Adrenal gland (tissue), 12 donors: Measurements from ENCODE around the gene DBNL. TPM values are rescaled to one million over a fixed set of nuclear protein-coding genes. Genes with fewer than 3 reads are reported as not detected.

ENCODE experiments used
- DNase-seq, 7 donors: peaks; one replicate each; pipeline ENCODE4 v3.0.0-alpha.2; 2019 to 2020
- H3K27ac ChIP-seq, 5 donors: fragments of 200-600 bp; sonication (generic) in 4 of 5; 1 replicate in 3 of 5; 2 replicates in 2 of 5; pipeline versions ENCODE4 v1.5.1 to v1.8.0; 2016 to 2020; ENCODE audit warnings: mild to moderate bottlenecking in 1 of 5
- H3K27me3 ChIP-seq: fragments of 200-600 bp; 2 replicates; pipeline ENCODE4 v1.8.0; 2021
- H3K36me3 ChIP-seq, 2 donors: fragments of 200-600 bp; replicated peaks in 1 of 2; 1 replicate in 1 of 2; 2 replicates in 1 of 2; pipeline versions ENCODE4 v1.5.1 to v1.8.0; 2018 to 2022
- H3K4me1 ChIP-seq, 2 donors: fragments of 200-600 bp; replicated peaks in 1 of 2; 1 replicate in 1 of 2; 2 replicates in 1 of 2; pipeline versions ENCODE4 v1.5.1 to v1.8.0; 2018 to 2021
- H3K4me3 ChIP-seq, 4 donors: fragments of 200-600 bp; sonication (generic) in 3 of 4; one replicate each; pipeline ENCODE4 v1.5.1; 2016 to 2018
- H3K9me3 ChIP-seq, 3 donors: fragments of 200-600 bp; sonication (generic) in 1 of 3; replicated peaks in 1 of 3; 1 replicate in 2 of 3; 2 replicates in 1 of 3; pipeline versions ENCODE4 v1.5.1 to v1.8.0; 2016 to 2021
- CTCF ChIP-seq, 6 experiments: fragments of 450-650 bp in 4 of 6; fragments of 200-600 bp in 2 of 6; sonication (generic) in 1 of 6; IDR thresholded peaks; 1 replicate in 5 of 6; 2 replicates in 1 of 6; pipeline versions ENCODE4 v1.5.1 to v1.8.0; 2016 to 2021; ENCODE audit warnings: antibody characterized with exemption in 6 of 6, mild to moderate bottlenecking in 2 of 6, moderate library complexity in 1 of 6
- POLR2A ChIP-seq, 2 donors: fragments of 450-650 bp; IDR thresholded peaks; one replicate each; pipeline ENCODE4 v1.6.1; 2017; ENCODE audit warnings: antibody characterized with exemption in 2 of 2, mild to moderate bottlenecking in 2 of 2, moderate library complexity in 1 of 2
- WGBS, 4 donors: extraction: QIAGEN DNeasy Blood & Tissue Kit in 2 of 4; methylation state at CpG; one replicate each; pipeline versions ENCODE4 v1.1.5 to v1.1.7; 2013 to 2017; 5-methylcytosine and 5-hydroxymethylcytosine counted together
- intact Hi-C, 2 donors: fragments of 100-400 bp; cut with DNase I; formaldehyde crosslinking; loops; one replicate each; pipeline versions ENCODE4 v1.14.1 to v1.15.0; 2022 to 2023
- polyA plus RNA-seq, 3 donors: library from polyadenylated mRNA; stranded (reverse); fragments of 200-250 nt in 2 of 3; fragments of 350-450 nt in 1 of 3; fragmentation: Illumina TruSeq in 1 of 3; extraction: RNeasy Lipid Tissue Mini Kit (QIAGEN cat#74804) in 1 of 3; gene quantifications; one replicate each; pipeline ENCODE4 v1.2.3, GENCODE V29; 2013 to 2014
- total RNA-seq, 9 donors: library from RNA; depleted of rRNA in 4 of 9; stranded (reverse); fragments of >200 nt in 4 of 9; fragments of 120-200 nt in 1 of 9; fragmentation: NEBNext Ultra II Directional in 1 of 9; extraction: Animal tissue kit (Norgen Biotek cat#: 25700) in 1 of 9; gene quantifications; one replicate each; pipeline versions ENCODE4 v1.1.0 to v1.2.4, GENCODE V29; 2013 to 2023
- donor health status: healthy with polysubstance abuse.
- donor health status: Bipolar disorder and iron deficiency.
- donor health status: DM: yes; HTN: yes; CAD: no.
- donor health status: DM: no; HTN: no; CAD: no.
- donor health status: DM: no; HTN: no; CAD: no.
- donor health status: DM: yes; HTN: yes; CAD: no.

Gene DBNL
- total and polyA plus RNA-seq, 12 donors: 46.2 to 145 (median 77.7) TPM

- DNase-seq: peak in 3 of 7 donors; percentile 11 to 49 (median 16)
- Histone ChIP-seq H3K27ac (no peak overlapping the region), H3K9me3 (no peaks in the 10 kb centered on the region), H3K4me1 (peaks cover 20 to 28% of the 10 kb centered on the region in 2 donors), H3K36me3 (peaks cover 0 to 67% of the 10 kb centered on the region in 2 donors), H3K4me3 (no peak overlapping the region), H3K27me3 (no peaks in the 10 kb centered on the region)
- intact Hi-C loops: loop anchor here in 1 of 2 donors (10.0 kb wide), 1 partner anchor 504 kb away; no protein-coding TSS in a partner anchor
- TF ChIP-seq POLR2A (IDR thresholded peaks at IDR 0.05) (no peak), CTCF (IDR thresholded peaks at IDR 0.05) (no peak)
- WGBS, 4 donors: 92 to 97% (median 94%) methylated on average over 17 to 21 of the region's 21 CpGs
These were observed 15.8 kb downstream of the DBNL start for GRCh38 chr7:44060091-44060947.

GRCh38 chr7:44060948-44061644 lies 16.6 kb downstream of the DBNL start:
- peaks cover 0 to 61% of the 10 kb centered on the region in 2 donors for H3K36me3 ChIP-seq
- intact Hi-C loops: loop anchor here in 1 of 2 donors (10.0 kb wide), 1 partner anchor 504 kb away; no protein-coding TSS in a partner anchor
- no peaks in the 10 kb centered on the region for H3K9me3 ChIP-seq
- DNase-seq: peak in 2 of 7 donors; percentile 12 to 14
- peaks cover 27 to 35% of the 10 kb centered on the region in 2 donors for H3K4me1 ChIP-seq
- no peak overlapping the region for H3K27ac ChIP-seq
- H3K4me3 ChIP-seq: no peak overlapping the region
- H3K27me3 ChIP-seq: no peaks in the 10 kb centered on the region
- TF ChIP-seq CTCF (IDR thresholded peaks at IDR 0.05) (no peak), POLR2A (IDR thresholded peaks at IDR 0.05) (no peak)
- 77 to 84% (median 81%) methylated on average over 7 to 8 of the region's 8 CpGs for WGBS, 4 donors

- Histone ChIP-seq H3K9me3 (no peaks in the 10 kb centered on the region), H3K4me3 (no peak overlapping the region), H3K27me3 (no peaks in the 10 kb centered on the region), H3K27ac (peak overlapping the region in 1 of 5 donors; percentile 70), H3K36me3 (peaks cover 0 to 55% of the 10 kb centered on the region in 2 donors), H3K4me1 (peaks cover 27 to 35% of the 10 kb centered on the region in 2 donors)
- DNase-seq: peak in 1 of 7 donors; percentile 40
- TF ChIP-seq CTCF (IDR thresholded peaks at IDR 0.05) (no peak), POLR2A (IDR thresholded peaks at IDR 0.05) (no peak)
- WGBS, 4 donors: 79 to 86% (median 85%) methylated on average over 4 to 8 of the region's 8 CpGs
- intact Hi-C loops: loop anchor here in 1 of 2 donors (10.0 kb wide), 1 partner anchor 503 kb away; no protein-coding TSS in a partner anchor
These were observed 17.2 kb downstream of the DBNL start for GRCh38 chr7:44061645-44062179.
